Measurements from ENCODE around the gene GALNT16. TPM values are rescaled to one million over a fixed set of nuclear protein-coding genes. Genes with fewer than 3 reads are reported as not detected.

The GALNT16 gene
- total RNA-seq, 4 donors from 2014 or later, result 2.5 to 11.3 (median 2.8) TPM

GRCh38 chr14:69374235-69374634 lies 114.3 kb downstream of the GALNT16 start:
- DNase-seq, result no peak
- in situ Hi-C loops (cut with MboI; ENCODE audit: low pct_ligation_motif_present in 1 of 4, low pct_unique_long_range_greater_than_20kb in 1 of 4, low sequenced_read_pairs in 3 of 4), result no loop called here
- Histone ChIP-seq H3K27ac (no peak overlapping the region), H3K4me3 (no peak overlapping the region), H3K27me3 (no peaks in the 10 kb centered on the region), H3K4me1 (no peaks in the 10 kb centered on the region), H3K36me3 (peaks cover 0 to 24% (median 5%) of the 10 kb centered on the region in 4 donors), H3K9me3 (no peaks in the 10 kb centered on the region)
- TF ChIP-seq POLR2A (IDR thresholded peaks at IDR 0.05) (no peak), POLR2AphosphoS5 (IDR thresholded peaks at IDR 0.05) (no peak), EP300 (IDR thresholded peaks at IDR 0.05; ENCODE audit: low read depth) (no peak)
- TF ChIP-seq, protein P1, sequence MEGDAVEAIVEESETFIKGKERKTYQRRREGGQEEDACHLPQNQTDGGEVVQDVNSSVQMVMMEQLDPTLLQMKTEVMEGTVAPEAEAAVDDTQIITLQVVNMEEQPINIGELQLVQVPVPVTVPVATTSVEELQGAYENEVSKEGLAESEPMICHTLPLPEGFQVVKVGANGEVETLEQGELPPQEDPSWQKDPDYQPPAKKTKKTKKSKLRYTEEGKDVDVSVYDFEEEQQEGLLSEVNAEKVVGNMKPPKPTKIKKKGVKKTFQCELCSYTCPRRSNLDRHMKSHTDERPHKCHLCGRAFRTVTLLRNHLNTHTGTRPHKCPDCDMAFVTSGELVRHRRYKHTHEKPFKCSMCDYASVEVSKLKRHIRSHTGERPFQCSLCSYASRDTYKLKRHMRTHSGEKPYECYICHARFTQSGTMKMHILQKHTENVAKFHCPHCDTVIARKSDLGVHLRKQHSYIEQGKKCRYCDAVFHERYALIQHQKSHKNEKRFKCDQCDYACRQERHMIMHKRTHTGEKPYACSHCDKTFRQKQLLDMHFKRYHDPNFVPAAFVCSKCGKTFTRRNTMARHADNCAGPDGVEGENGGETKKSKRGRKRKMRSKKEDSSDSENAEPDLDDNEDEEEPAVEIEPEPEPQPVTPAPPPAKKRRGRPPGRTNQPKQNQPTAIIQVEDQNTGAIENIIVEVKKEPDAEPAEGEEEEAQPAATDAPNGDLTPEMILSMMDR (IDR thresholded peaks at IDR 0.05), result no peak
- intact Hi-C loops (cut with DNase I; ENCODE audit: low total_unique reads), result no loop called here

DNA sequence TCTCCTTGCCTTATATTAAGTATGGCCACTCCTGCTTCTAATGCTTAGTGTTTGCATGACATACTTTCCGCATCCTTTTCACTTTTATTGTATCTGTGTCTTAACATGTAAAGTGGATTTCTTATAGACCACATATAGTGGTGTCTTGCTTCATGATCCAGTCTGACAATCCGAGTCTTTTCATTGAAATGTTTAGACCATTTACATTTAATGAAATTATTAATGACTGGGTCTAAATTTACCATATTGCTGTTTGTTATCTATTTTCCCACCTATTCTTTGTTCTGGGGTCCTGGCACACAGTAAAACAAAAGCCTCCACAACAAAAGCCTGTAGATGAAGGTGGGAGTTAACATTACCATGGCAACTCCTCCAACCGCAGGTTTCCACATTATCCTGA lies 115.2 kb downstream of the GALNT16 start:
- WGBS, 2 donors (ENCODE audit: low coverage in 1 of 2), result 90 to 100% methylated on average over 2 to 3 of the region's 3 CpGs
- in situ Hi-C loops (cut with MboI; ENCODE audit: low pct_ligation_motif_present in 1 of 4, low pct_unique_long_range_greater_than_20kb in 1 of 4, low sequenced_read_pairs in 3 of 4), result no loop called here
- H3K27me3 ChIP-seq, result no peaks in the 10 kb centered on the region
- no peak for DNase-seq
- no peaks in the 10 kb centered on the region for H3K9me3 ChIP-seq
- TF ChIP-seq, protein P1 (IDR thresholded peaks at IDR 0.05), result no peak
- no peak for TF ChIP-seq POLR2AphosphoS5 (IDR thresholded peaks at IDR 0.05)
- no peak for TF ChIP-seq EP300 (IDR thresholded peaks at IDR 0.05; ENCODE audit: low read depth)
- TF ChIP-seq POLR2A (IDR thresholded peaks at IDR 0.05), result no peak
- no peak overlapping the region for H3K27ac ChIP-seq
- H3K4me1 ChIP-seq, result no peaks in the 10 kb centered on the region
- intact Hi-C loops (cut with DNase I; ENCODE audit: low total_unique reads), result no loop called here
- no peak overlapping the region for H3K4me3 ChIP-seq
- peaks cover 0 to 31% (median 10%) of the 10 kb centered on the region in 4 donors for H3K36me3 ChIP-seq

DNA sequence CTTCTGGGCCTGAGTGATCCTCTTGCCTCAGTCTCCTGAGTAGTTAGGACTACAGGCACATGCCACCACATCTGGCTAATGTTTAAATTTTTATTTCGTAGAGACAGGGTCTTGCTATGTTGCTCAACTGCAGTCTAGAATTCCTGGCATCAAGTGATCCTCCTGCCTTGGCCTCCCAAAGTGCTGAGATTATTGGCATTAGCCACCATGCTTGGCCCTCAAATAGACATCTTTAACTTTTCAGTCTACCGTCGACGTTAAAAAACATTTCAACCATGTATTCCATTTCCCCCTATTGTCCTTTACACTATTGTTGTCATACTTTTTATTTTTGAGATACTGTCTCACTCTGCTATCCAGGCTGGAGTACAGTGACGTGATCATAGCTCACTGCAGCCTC lies 115.8 kb downstream of the GALNT16 start:
- H3K27me3 ChIP-seq, result no peaks in the 10 kb centered on the region
- H3K27ac ChIP-seq, result no peak overlapping the region
- no peak overlapping the region for H3K4me3 ChIP-seq
- in situ Hi-C loops (cut with MboI; ENCODE audit: low pct_ligation_motif_present in 1 of 4, low pct_unique_long_range_greater_than_20kb in 1 of 4, low sequenced_read_pairs in 3 of 4), result no loop called here
- 96 to 99% methylated on average over 4 to 5 of the region's 5 CpGs for WGBS, 2 donors (ENCODE audit: low coverage in 1 of 2)
- intact Hi-C loops (cut with DNase I; ENCODE audit: low total_unique reads), result no loop called here
- no peaks in the 10 kb centered on the region for H3K9me3 ChIP-seq
- peaks cover 0 to 31% (median 11%) of the 10 kb centered on the region in 4 donors for H3K36me3 ChIP-seq
- DNase-seq, result no peak
- TF ChIP-seq POLR2A (IDR thresholded peaks at IDR 0.05), result no peak
- TF ChIP-seq POLR2AphosphoS5 (IDR thresholded peaks at IDR 0.05), result no peak
- TF ChIP-seq EP300 (IDR thresholded peaks at IDR 0.05; ENCODE audit: low read depth), result no peak
- TF ChIP-seq, protein P1 (IDR thresholded peaks at IDR 0.05), result no peak
- no peaks in the 10 kb centered on the region for H3K4me1 ChIP-seq

DNA sequence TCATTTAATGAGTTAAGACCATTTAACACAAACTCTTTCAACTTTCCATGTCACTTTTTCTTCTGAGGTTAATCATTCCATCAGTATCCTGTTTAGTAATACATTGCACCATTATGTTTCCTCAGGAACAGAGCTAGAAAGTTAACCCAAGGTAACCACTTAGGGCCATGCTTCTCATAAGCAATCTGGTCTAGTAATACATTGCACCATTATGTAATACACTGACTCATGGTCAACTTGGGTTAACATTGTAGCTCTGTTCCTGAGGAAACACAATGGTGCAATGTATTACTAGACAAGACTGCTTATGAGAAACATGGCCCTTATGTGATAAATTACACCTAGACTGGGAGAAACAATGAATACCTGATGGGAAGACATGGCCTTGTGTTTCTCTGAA lies 116.5 kb downstream of the GALNT16 start:
- peaks cover 0 to 31% (median 11%) of the 10 kb centered on the region in 4 donors for H3K36me3 ChIP-seq

DNA sequence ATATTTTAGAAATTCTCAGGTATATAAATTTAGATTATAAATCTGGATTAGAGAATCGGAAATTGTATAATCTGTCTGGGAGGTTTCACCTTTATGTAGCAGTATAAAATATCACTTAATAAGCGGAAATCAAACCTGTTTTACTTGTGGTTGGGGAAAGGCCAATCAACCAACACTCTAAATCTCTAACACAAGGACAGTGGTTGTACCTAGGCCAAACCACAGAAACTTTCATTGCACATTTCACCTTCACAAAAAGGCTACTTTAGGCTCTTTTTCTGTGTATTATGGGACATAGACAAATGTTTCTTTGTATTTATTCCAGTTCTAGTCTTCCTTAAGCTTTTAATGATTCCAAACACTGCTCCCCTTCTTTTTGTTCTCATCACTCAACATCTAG lies 118.3 kb downstream of the GALNT16 start:
- TF ChIP-seq EP300 (IDR thresholded peaks at IDR 0.05; ENCODE audit: low read depth) (no peak), POLR2A (IDR thresholded peaks at IDR 0.05) (no peak), POLR2AphosphoS5 (IDR thresholded peaks at IDR 0.05) (no peak)
- TF ChIP-seq, protein P1 (IDR thresholded peaks at IDR 0.05), result no peak
- intact Hi-C loops (cut with DNase I; ENCODE audit: low total_unique reads) (no loop called here), in situ Hi-C loops (cut with MboI; ENCODE audit: low pct_ligation_motif_present in 1 of 4, low pct_unique_long_range_greater_than_20kb in 1 of 4, low sequenced_read_pairs in 3 of 4) (no loop called here)
- H3K9me3 ChIP-seq, result no peaks in the 10 kb centered on the region
- H3K36me3 ChIP-seq, result peaks cover 0 to 31% (median 11%) of the 10 kb centered on the region in 4 donors
- no peaks in the 10 kb centered on the region for H3K27me3 ChIP-seq
- H3K27ac ChIP-seq, result no peak overlapping the region
- no peak for DNase-seq
- 98 to 100% methylated on average over 1 to 2 of the region's 2 CpGs for WGBS, 2 donors (ENCODE audit: low coverage in 1 of 2)
- H3K4me3 ChIP-seq, result no peak overlapping the region
- no peaks in the 10 kb centered on the region for H3K4me1 ChIP-seq

More for the DNA sequence above, 116.5 kb downstream of the GALNT16 start:
- H3K4me1 ChIP-seq, result no peaks in the 10 kb centered on the region
- in situ Hi-C loops (cut with MboI; ENCODE audit: low pct_ligation_motif_present in 1 of 4, low pct_unique_long_range_greater_than_20kb in 1 of 4, low sequenced_read_pairs in 3 of 4), result no loop called here
- intact Hi-C loops (cut with DNase I; ENCODE audit: low total_unique reads), result no loop called here
- peak in 1 of 3 donors; percentile 6 for TF ChIP-seq POLR2AphosphoS5 (IDR thresholded peaks at IDR 0.05)
- no peak for TF ChIP-seq EP300 (IDR thresholded peaks at IDR 0.05; ENCODE audit: low read depth)
- TF ChIP-seq POLR2A (IDR thresholded peaks at IDR 0.05), result no peak
- no peak for DNase-seq
- H3K27me3 ChIP-seq, result no peaks in the 10 kb centered on the region
- no peaks in the 10 kb centered on the region for H3K9me3 ChIP-seq
- no peak overlapping the region for H3K27ac ChIP-seq
- no peak overlapping the region for H3K4me3 ChIP-seq

Measured in transverse colon (tissue), 4 donors.